NOMO-1 treated with dmso at 0.1 percent for 144 hours (cell line): ENCODE results near the gene TMEM182.
A peak's percentile ranks its signal among the peaks of the same experiment; 100 is the strongest.

ENCODE experiments used
- DNase-seq: peaks from one replicate; lab custom pipeline; 2025; ENCODE audit not compliant: unreplicated experiment; lab: John Stamatoyannopoulos, UW

The TMEM182 gene

GRCh38 chr2:102801098-102801718 is 39.4 kb downstream of the TMEM182 start:
- no peak for DNase-seq

GRCh38 chr2:102801858-102802699 is 40.2 kb downstream of the TMEM182 start:
- no peak for DNase-seq

GRCh38 chr2:102803041-102803896 is 41.4 kb downstream of the TMEM182 start:
- DNase-seq: no peak

GRCh38 chr2:102803897-102804217 is 42.0 kb downstream of the TMEM182 start:
- DNase-seq: no peak

GRCh38 chr2:102806250-102806837 is 44.5 kb downstream of the TMEM182 start:
- DNase-seq: peak; percentile 22

GRCh38 chr2:102809291-102810189 is 47.7 kb downstream of the TMEM182 start:
- no peak for DNase-seq

GRCh38 chr2:102815285-102815684 is 53.5 kb downstream of the TMEM182 start:
- DNase-seq: no peak

- no peak for DNase-seq
Measured at GRCh38 chr2:102826904-102827303, 65.1 kb downstream of the TMEM182 start.

- no peak for DNase-seq
Measured at GRCh38 chr2:102832789-102833188, 71.0 kb downstream of the TMEM182 start.

GRCh38 chr2:102834523-102835273 is 72.9 kb downstream of the TMEM182 start:
- DNase-seq: no peak

- DNase-seq: no peak
Measured at GRCh38 chr2:102837626-102838198, 75.9 kb downstream of the TMEM182 start.

- peak; percentile 18 for DNase-seq
Measured at GRCh38 chr2:102839668-102840388, 78.0 kb downstream of the TMEM182 start.

GRCh38 chr2:102841107-102841840 is 79.4 kb downstream of the TMEM182 start:
- DNase-seq: peak; percentile 9

- no peak for DNase-seq
Measured at GRCh38 chr2:102843764-102844443, 82.1 kb downstream of the TMEM182 start.

GRCh38 chr2:102844911-102845310 is 83.1 kb downstream of the TMEM182 start:
- no peak for DNase-seq

- DNase-seq: peak; percentile 68
Measured at GRCh38 chr2:102848366-102848839, 86.6 kb downstream of the TMEM182 start.

GRCh38 chr2:102850888-102851287 is 89.1 kb downstream of the TMEM182 start:
- no peak for DNase-seq
